Measurements from ENCODE around the gene BBS4. TPM values are rescaled to one million over a fixed set of nuclear protein-coding genes. Genes with fewer than 3 reads are reported as not detected.

BBS4 gene
- total and polyA plus RNA-seq, 9 of the 15 experiments (the other 6 are each of a cell fraction or from before 2014, with no cell fraction given): 25.1 to 80.7 (median 38.9) TPM

DNA sequence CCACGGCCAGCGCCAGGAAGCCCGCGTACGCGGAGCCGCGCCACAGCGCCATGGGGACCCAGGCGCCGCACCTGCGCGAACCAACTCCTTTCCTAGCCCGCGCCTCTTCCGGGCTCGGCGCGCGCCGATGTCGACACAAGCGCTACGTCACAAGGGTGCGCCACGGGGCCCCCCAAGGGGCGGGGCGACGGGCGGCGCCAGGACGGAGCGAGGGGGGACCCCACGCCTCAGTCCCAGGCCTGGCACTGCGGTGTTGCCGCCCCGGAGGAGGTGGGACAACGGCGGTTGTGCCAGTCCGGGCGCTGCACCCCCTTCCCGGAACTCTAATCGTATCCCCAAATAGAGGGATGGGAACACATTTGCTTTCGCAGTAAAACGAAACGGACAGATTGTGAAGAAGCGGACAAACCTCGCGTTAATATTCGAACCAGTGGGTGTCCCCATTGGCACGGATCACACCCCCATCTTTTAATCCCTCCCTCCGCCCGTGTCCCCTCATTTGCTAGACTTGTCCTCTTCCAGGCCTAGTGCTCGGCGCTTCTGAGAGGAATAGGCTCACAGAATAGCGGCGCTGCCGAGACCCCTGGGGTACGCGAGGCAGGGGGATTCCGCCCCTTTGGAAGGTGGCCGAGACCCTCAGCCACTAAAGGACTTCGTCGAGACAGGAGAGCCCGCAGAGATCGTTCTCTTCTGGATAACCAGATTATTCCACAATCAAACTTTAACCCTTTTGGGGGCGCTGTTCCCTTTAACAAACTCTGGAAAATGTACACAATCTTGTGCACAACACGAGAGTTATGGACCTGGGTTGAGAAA is 97.8 kb downstream of the BBS4 start, which contains the start of gene ADPGK (continued):
- no peak for TF ChIP-seq PURB (CRISPR knock-in tag; IDR thresholded peaks at IDR 0.05; ENCODE audit: low read depth)
- TF ChIP-seq, protein P1, sequence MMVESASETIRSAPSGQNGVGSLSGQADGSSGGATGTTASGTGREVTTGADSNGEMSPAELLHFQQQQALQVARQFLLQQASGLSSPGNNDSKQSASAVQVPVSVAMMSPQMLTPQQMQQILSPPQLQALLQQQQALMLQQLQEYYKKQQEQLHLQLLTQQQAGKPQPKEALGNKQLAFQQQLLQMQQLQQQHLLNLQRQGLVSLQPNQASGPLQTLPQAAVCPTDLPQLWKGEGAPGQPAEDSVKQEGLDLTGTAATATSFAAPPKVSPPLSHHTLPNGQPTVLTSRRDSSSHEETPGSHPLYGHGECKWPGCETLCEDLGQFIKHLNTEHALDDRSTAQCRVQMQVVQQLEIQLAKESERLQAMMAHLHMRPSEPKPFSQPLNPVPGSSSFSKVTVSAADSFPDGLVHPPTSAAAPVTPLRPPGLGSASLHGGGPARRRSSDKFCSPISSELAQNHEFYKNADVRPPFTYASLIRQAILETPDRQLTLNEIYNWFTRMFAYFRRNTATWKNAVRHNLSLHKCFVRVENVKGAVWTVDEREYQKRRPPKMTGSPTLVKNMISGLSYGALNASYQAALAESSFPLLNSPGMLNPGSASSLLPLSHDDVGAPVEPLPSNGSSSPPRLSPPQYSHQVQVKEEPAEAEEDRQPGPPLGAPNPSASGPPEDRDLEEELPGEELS (CRISPR knock-in tag; IDR thresholded peaks at IDR 0.05; ENCODE audit: borderline replicate concordance): peak; percentile 44; the same call in 1 of the 2 replicates
- TF ChIP-seq, protein P2, sequence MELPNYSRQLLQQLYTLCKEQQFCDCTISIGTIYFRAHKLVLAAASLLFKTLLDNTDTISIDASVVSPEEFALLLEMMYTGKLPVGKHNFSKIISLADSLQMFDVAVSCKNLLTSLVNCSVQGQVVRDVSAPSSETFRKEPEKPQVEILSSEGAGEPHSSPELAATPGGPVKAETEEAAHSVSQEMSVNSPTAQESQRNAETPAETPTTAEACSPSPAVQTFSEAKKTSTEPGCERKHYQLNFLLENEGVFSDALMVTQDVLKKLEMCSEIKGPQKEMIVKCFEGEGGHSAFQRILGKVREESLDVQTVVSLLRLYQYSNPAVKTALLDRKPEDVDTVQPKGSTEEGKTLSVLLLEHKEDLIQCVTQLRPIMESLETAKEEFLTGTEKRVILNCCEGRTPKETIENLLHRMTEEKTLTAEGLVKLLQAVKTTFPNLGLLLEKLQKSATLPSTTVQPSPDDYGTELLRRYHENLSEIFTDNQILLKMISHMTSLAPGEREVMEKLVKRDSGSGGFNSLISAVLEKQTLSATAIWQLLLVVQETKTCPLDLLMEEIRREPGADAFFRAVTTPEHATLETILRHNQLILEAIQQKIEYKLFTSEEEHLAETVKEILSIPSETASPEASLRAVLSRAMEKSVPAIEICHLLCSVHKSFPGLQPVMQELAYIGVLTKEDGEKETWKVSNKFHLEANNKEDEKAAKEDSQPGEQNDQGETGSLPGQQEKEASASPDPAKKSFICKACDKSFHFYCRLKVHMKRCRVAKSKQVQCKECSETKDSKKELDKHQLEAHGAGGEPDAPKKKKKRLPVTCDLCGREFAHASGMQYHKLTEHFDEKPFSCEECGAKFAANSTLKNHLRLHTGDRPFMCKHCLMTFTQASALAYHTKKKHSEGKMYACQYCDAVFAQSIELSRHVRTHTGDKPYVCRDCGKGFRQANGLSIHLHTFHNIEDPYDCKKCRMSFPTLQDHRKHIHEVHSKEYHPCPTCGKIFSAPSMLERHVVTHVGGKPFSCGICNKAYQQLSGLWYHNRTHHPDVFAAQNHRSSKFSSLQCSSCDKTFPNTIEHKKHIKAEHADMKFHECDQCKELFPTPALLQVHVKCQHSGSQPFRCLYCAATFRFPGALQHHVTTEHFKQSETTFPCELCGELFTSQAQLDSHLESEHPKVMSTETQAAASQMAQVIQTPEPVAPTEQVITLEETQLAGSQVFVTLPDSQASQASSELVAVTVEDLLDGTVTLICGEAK (IDR thresholded peaks at IDR 0.05): 0 out of 2 replicates have a peak, but pooled peaks have one; percentile 49
- TF ChIP-seq, protein P2 (CRISPR knock-in tag; IDR thresholded peaks at IDR 0.05): no peak
- peak; percentile 91 for TF ChIP-seq ZBTB7A (IDR thresholded peaks at IDR 0.05; ENCODE audit: borderline replicate concordance, control insufficient read depth, low read depth, low read length)
- no peak for TF ChIP-seq TCF3 (CRISPR knock-in tag; IDR thresholded peaks at IDR 0.05)
- TF ChIP-seq HDAC6 (IDR thresholded peaks at IDR 0.05; ENCODE audit: low read depth, low read length): 0 out of 2 replicates have a peak, but pooled peaks have one; percentile 12
- TF ChIP-seq TFAP4 (CRISPR knock-in tag; IDR thresholded peaks at IDR 0.05; ENCODE audit: borderline replicate concordance): peak; percentile 58; the same call in 1 of the 2 replicates
- peak; percentile 95 for TF ChIP-seq RB1 (IDR thresholded peaks at IDR 0.05; ENCODE audit: low read depth)
- TF ChIP-seq TAL1 (IDR thresholded peaks at IDR 0.05): no peak
- TF ChIP-seq DEAF1 (CRISPR knock-in tag; IDR thresholded peaks at IDR 0.05): peak; percentile 49
- peak in 1 of 2 experiments; percentile 57; a peak in 1 of 4 replicates for TF ChIP-seq SIX5 (IDR thresholded peaks at IDR 0.05; ENCODE audit: borderline replicate concordance in 1 of 2, insufficient read depth in 1 of 2, low read depth in 1 of 2, low read length in 2 of 2)

Measured in K562 (cell line).